ENCODE measurements around the gene ATP1A3. TPM values are rescaled to one million over a fixed set of nuclear protein-coding genes. Genes with fewer than 3 reads are reported as not detected.
"Not testable (repeated sequence)": the region's sequence is repeated elsewhere in the genome, so short reads cannot be mapped to it uniquely, and the experiment has no call there.

The ATP1A3 gene
- polyA plus RNA-seq, 1 donor from 2014 or later = 36.2 TPM

DNA sequence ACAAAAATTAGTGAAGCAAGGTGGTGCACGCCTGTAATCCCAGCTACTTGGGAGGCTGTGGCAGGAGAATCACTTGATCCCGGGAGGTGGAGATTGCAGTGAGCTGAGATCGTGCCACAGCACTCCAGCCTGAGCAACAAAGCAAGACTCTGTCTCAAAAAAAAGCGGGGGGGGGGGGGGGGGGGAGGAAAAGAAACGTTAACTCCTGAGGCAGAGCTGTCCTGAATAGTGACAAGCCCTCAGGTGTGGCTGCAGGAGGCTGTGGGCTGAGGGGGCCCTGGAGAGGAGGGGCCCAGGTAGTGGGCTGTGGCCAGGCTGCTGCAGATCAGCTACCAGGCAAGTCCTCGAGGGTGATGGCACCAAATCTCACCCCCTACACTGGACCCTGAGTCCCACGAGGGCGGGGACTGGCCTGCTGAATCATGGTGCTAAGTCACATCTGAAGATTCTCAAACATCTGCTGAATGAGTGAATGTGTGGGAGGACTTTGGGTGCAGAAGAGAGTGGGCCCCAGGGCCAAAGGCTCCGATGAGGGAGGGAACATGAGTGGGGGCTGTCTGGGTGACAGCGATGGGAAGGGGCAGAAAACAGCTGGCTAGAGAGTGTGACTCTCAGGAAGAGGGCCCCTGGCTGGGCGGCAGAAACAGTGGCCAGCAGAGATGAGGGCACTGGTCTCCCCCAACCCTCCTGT, 24.6 kb upstream of the ATP1A3 start:
- Histone ChIP-seq H3K4me3 (ENCODE audit: low read length) (no peak overlapping the region), H3K9ac (ENCODE audit: low read length) (no peak overlapping the region), H3K9me3 (ENCODE audit: low read length) (no peaks in the 10 kb centered on the region), H3K79me2 (replicated peaks; ENCODE audit: insufficient read depth, low read length) (no peaks in the 10 kb centered on the region), H3K9me2 (ENCODE audit: insufficient read depth, low read length) (no peaks in the 10 kb centered on the region), H4K20me1 (ENCODE audit: insufficient read depth) (no peaks in the 10 kb centered on the region), H3K36me3 (ENCODE audit: insufficient read depth, low read length) (peaks cover 11% of the 10 kb centered on the region), H3F3A (ENCODE audit: insufficient read depth, low read length, poor library complexity, severe bottlenecking) (no peaks in the 10 kb centered on the region), H2AFZ (ENCODE audit: low read depth, low read length) (no peak overlapping the region), H3K27me3 (ENCODE audit: insufficient read depth, low read depth, low read length) (no peaks in the 10 kb centered on the region), H3K27ac (ENCODE audit: low read length) (no peak overlapping the region), H3K4me2 (ENCODE audit: low read length) (no peak overlapping the region)
- TF ChIP-seq RAD21 (conservative IDR thresholded peaks at IDR 0.05) (no peak), POLR2AphosphoS5 (IDR thresholded peaks at IDR 0.05) (no peak), MXI1 (conservative IDR thresholded peaks at IDR 0.05; ENCODE audit: poor library complexity, severe bottlenecking) (no peak), TAF1 (IDR thresholded peaks at IDR 0.05; ENCODE audit: low read depth) (no peak), SMC3 (conservative IDR thresholded peaks at IDR 0.05; ENCODE audit: poor library complexity) (no peak), EP300 (conservative IDR thresholded peaks at IDR 0.05; ENCODE audit: poor library complexity, severe bottlenecking) (no peak), EZH2 (IDR thresholded peaks at IDR 0.05; ENCODE audit: borderline replicate concordance, insufficient read depth, low read length, poor library complexity, severe bottlenecking) (no peak)
- TF ChIP-seq, protein P1, sequence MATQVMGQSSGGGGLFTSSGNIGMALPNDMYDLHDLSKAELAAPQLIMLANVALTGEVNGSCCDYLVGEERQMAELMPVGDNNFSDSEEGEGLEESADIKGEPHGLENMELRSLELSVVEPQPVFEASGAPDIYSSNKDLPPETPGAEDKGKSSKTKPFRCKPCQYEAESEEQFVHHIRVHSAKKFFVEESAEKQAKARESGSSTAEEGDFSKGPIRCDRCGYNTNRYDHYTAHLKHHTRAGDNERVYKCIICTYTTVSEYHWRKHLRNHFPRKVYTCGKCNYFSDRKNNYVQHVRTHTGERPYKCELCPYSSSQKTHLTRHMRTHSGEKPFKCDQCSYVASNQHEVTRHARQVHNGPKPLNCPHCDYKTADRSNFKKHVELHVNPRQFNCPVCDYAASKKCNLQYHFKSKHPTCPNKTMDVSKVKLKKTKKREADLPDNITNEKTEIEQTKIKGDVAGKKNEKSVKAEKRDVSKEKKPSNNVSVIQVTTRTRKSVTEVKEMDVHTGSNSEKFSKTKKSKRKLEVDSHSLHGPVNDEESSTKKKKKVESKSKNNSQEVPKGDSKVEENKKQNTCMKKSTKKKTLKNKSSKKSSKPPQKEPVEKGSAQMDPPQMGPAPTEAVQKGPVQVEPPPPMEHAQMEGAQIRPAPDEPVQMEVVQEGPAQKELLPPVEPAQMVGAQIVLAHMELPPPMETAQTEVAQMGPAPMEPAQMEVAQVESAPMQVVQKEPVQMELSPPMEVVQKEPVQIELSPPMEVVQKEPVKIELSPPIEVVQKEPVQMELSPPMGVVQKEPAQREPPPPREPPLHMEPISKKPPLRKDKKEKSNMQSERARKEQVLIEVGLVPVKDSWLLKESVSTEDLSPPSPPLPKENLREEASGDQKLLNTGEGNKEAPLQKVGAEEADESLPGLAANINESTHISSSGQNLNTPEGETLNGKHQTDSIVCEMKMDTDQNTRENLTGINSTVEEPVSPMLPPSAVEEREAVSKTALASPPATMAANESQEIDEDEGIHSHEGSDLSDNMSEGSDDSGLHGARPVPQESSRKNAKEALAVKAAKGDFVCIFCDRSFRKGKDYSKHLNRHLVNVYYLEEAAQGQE (IDR thresholded peaks at IDR 0.05; ENCODE audit: borderline replicate concordance) = no peak
- TF ChIP-seq, protein P2, sequence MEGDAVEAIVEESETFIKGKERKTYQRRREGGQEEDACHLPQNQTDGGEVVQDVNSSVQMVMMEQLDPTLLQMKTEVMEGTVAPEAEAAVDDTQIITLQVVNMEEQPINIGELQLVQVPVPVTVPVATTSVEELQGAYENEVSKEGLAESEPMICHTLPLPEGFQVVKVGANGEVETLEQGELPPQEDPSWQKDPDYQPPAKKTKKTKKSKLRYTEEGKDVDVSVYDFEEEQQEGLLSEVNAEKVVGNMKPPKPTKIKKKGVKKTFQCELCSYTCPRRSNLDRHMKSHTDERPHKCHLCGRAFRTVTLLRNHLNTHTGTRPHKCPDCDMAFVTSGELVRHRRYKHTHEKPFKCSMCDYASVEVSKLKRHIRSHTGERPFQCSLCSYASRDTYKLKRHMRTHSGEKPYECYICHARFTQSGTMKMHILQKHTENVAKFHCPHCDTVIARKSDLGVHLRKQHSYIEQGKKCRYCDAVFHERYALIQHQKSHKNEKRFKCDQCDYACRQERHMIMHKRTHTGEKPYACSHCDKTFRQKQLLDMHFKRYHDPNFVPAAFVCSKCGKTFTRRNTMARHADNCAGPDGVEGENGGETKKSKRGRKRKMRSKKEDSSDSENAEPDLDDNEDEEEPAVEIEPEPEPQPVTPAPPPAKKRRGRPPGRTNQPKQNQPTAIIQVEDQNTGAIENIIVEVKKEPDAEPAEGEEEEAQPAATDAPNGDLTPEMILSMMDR (IDR thresholded peaks at IDR 0.05; ENCODE audit: poor library complexity, severe bottlenecking) = no peak

DNA sequence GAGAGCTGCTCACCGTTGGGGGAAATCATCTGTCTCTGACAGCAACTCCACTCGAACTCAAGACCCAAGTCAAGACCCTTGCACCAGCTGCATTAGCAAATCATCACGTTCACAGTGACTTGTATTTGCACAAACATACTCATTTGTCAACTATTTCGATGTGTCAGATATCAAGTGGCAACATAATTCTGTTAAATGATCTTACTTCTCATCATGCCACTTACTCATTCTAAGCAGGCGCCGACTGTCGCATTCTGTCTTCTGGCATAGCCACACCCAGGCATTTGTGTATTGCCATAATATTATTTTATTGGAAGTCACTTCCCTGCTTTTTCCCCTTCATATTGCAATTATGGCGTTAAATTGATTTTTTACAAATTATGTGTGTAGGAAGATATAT, 23.0 kb upstream of the ATP1A3 start:
- TF ChIP-seq, protein P1 (IDR thresholded peaks at IDR 0.05; ENCODE audit: borderline replicate concordance) = no peak
- no peak for TF ChIP-seq EZH2 (IDR thresholded peaks at IDR 0.05; ENCODE audit: borderline replicate concordance, insufficient read depth, low read length, poor library complexity, severe bottlenecking)
- no peak for TF ChIP-seq POLR2AphosphoS5 (IDR thresholded peaks at IDR 0.05)
- no peak for TF ChIP-seq MXI1 (conservative IDR thresholded peaks at IDR 0.05; ENCODE audit: poor library complexity, severe bottlenecking)
- TF ChIP-seq RAD21 (conservative IDR thresholded peaks at IDR 0.05) = no peak
- no peak for TF ChIP-seq SMC3 (conservative IDR thresholded peaks at IDR 0.05; ENCODE audit: poor library complexity)
- no peak for TF ChIP-seq EP300 (conservative IDR thresholded peaks at IDR 0.05; ENCODE audit: poor library complexity, severe bottlenecking)
- no peak for TF ChIP-seq TAF1 (IDR thresholded peaks at IDR 0.05; ENCODE audit: low read depth)
- TF ChIP-seq, protein P2 (IDR thresholded peaks at IDR 0.05; ENCODE audit: poor library complexity, severe bottlenecking) = no peak
- H3K36me3 ChIP-seq (ENCODE audit: insufficient read depth, low read length) = peaks cover 10% of the 10 kb centered on the region

DNA sequence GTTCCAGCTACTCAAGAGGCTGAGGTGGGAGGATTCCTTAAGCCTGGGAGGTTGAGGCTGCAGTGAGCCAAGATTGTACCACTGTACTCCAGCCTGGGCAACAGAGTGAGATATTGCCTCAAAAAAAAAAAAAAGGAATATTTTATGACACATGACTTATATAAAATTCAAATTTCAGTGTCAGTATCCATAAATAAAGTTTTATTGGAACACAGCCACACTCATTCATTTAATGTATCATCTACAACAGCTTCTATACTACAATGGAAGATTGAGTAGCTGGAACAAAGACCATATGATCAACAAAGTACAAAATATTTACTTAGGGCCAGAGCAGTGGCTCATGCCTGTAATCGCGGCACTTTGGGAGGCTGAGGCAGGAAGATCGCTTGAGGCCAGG, 18.7 kb upstream of the ATP1A3 start:
- not testable (repeated sequence) for H3K79me2 ChIP-seq (replicated peaks; ENCODE audit: insufficient read depth, low read length); H3K9me3 ChIP-seq (ENCODE audit: low read length)

More for the DNA sequence above, 23.0 kb upstream of the ATP1A3 start:
- Histone ChIP-seq H3K9me3 (ENCODE audit: low read length) (no peaks in the 10 kb centered on the region), H2AFZ (ENCODE audit: low read depth, low read length) (no peak overlapping the region), H3K27ac (ENCODE audit: low read length) (no peak overlapping the region), H3F3A (ENCODE audit: insufficient read depth, low read length, poor library complexity, severe bottlenecking) (no peaks in the 10 kb centered on the region), H3K79me2 (replicated peaks; ENCODE audit: insufficient read depth, low read length) (no peaks in the 10 kb centered on the region), H3K9ac (ENCODE audit: low read length) (no peak overlapping the region), H3K4me3 (ENCODE audit: low read length) (no peak overlapping the region), H4K20me1 (ENCODE audit: insufficient read depth) (no peaks in the 10 kb centered on the region), H3K4me2 (ENCODE audit: low read length) (no peak overlapping the region), H3K9me2 (ENCODE audit: insufficient read depth, low read length) (no peaks in the 10 kb centered on the region), H3K27me3 (ENCODE audit: insufficient read depth, low read depth, low read length) (no peaks in the 10 kb centered on the region)

More for the DNA sequence above, 18.7 kb upstream of the ATP1A3 start:
- H3K9ac ChIP-seq (ENCODE audit: low read length); H3K36me3 ChIP-seq (ENCODE audit: insufficient read depth, low read length); H2AFZ ChIP-seq (ENCODE audit: low read depth, low read length); H3K4me2 ChIP-seq (ENCODE audit: low read length); H3K4me3 ChIP-seq (ENCODE audit: low read length); H4K20me1 ChIP-seq (ENCODE audit: insufficient read depth); H3K27me3 ChIP-seq (ENCODE audit: insufficient read depth, low read depth, low read length); H3K9me2 ChIP-seq (ENCODE audit: insufficient read depth, low read length); H3F3A ChIP-seq (ENCODE audit: insufficient read depth, low read length, poor library complexity, severe bottlenecking); H3K27ac ChIP-seq (ENCODE audit: low read length): not testable (repeated sequence)
